Transverse colon (tissue), 4 donors: ENCODE measurements around the gene SNRNP25. TPM values are rescaled to one million over a fixed set of nuclear protein-coding genes. Genes with fewer than 3 reads are reported as not detected.

Experiments used
- DNase-seq: peaks from one replicate; pipeline ENCODE4 v3.0.0-alpha.2; 2019
- H3K27ac ChIP-seq, 4 donors: fragments of 200-600 bp; sonication (generic); 2 replicates each; pipeline ENCODE4 v1.5.1; 2016 to 2018; ENCODE audit warnings: inconsistent platforms in 4 of 4
- H3K27me3 ChIP-seq: fragments of 200-600 bp; sonication (generic); 2 replicates; pipeline ENCODE4 v1.5.1; 2017; ENCODE audit warnings: inconsistent platforms
- H3K36me3 ChIP-seq, 4 donors: fragments of 200-600 bp; sonication (generic); 2 replicates each; pipeline ENCODE4 v1.5.1; 2017 to 2019; ENCODE audit warnings: inconsistent platforms in 4 of 4
- H3K4me1 ChIP-seq, 4 donors: fragments of 200-600 bp; sonication (generic); 2 replicates each; pipeline ENCODE4 v1.5.1; 2017 to 2020; ENCODE audit warnings: inconsistent platforms in 4 of 4
- H3K4me3 ChIP-seq, 4 donors: fragments of 200-600 bp; sonication (generic); 1 replicate in 1 of 4; 2 replicates in 3 of 4; pipeline versions ENCODE4 v1.5.1 to v1.6.1; 2017 to 2019; ENCODE audit warnings: inconsistent platforms in 4 of 4
- H3K9me3 ChIP-seq, 2 donors: fragments of 200-600 bp; sonication (generic); 2 replicates each; pipeline ENCODE4 v1.5.1; 2017 to 2019; ENCODE audit warnings: inconsistent platforms in 2 of 2
- CTCF ChIP-seq, 5 experiments: fragments of 200-600 bp in 3 of 5; fragments of 450-650 bp in 2 of 5; sonication (generic) in 3 of 5; IDR thresholded peaks; 1 replicate in 2 of 5; 2 replicates in 3 of 5; pipeline ENCODE4 v1.5.1; 2016 to 2017; ENCODE audit warnings: antibody characterized with exemption in 5 of 5, inconsistent platforms in 3 of 5, mild to moderate bottlenecking in 2 of 5, moderate library complexity in 1 of 5
- EP300 ChIP-seq: sonication (generic); formaldehyde crosslinking; IDR thresholded peaks from one replicate; pipeline ENCODE4 v1.6.1; 2017; ENCODE audit warnings: antibody characterized with exemption, low read depth
- POLR2A ChIP-seq: fragments of 450-650 bp; IDR thresholded peaks from one replicate; pipeline ENCODE4 v1.6.1; 2016; ENCODE audit warnings: antibody characterized with exemption, mild to moderate bottlenecking, moderate library complexity
- POLR2AphosphoS5 ChIP-seq, 3 donors: sonication (generic); formaldehyde crosslinking; IDR thresholded peaks; one replicate each; pipeline ENCODE4 v1.6.1; 2016; ENCODE audit warnings: antibody characterized with exemption in 3 of 3
- WGBS, 2 donors: methylation state at CpG; one replicate each; pipeline ENCODE4 v1.1.5; 2018; ENCODE audit warnings: low coverage in 1 of 2; 5-methylcytosine and 5-hydroxymethylcytosine counted together
- in situ Hi-C, 4 donors: fragments of 200-750 bp; cut with MboI; loops; one replicate each; pipeline versions ENCODE4 v1.15.0 to v1.15.1; 2017; ENCODE audit warnings: low sequenced_read_pairs in 3 of 4, low pct_ligation_motif_present in 1 of 4, low pct_unique_long_range_greater_than_20kb in 1 of 4
- intact Hi-C: fragments of 100-400 bp; cut with DNase I; formaldehyde crosslinking; loops from one replicate; pipeline ENCODE4 v1.15.1; 2023; ENCODE audit warnings: low total_unique reads
- total RNA-seq, 4 donors: library from RNA; depleted of rRNA; stranded (reverse); fragments of >200 nt; gene quantifications; one replicate each; pipeline ENCODE4 v1.1.0, GENCODE V29; 2016

The SNRNP25 gene
- total RNA-seq, 4 donors from 2014 or later = 5.6 to 27.9 (median 20.2) TPM

GRCh38 chr16:65745-66144 is 12.1 kb downstream of the SNRNP25 start:
- TF ChIP-seq POLR2A (no peak), CTCF (IDR thresholded peaks at IDR 0.05) (peak; percentile 94 to 99 (median 97)), EP300 (no peak), POLR2AphosphoS5 (IDR thresholded peaks at IDR 0.05) (peak in 1 of 3 donors; percentile 33)
- DNase-seq = peak; percentile 86
- intact Hi-C loops (loop anchor here (2.0 kb wide), 1 partner anchor 31 kb away; no protein-coding TSS in a partner anchor), in situ Hi-C loops (no loop called here)
- Histone ChIP-seq H3K27ac (no peak overlapping the region), H3K9me3 (no peaks in the 10 kb centered on the region), H3K36me3 (no peaks in the 10 kb centered on the region), H3K4me1 (peaks cover 2 to 26% (median 3%) of the 10 kb centered on the region in 4 donors), H3K27me3 (no peaks in the 10 kb centered on the region), H3K4me3 (no peak overlapping the region)
- 17% methylated on average over 17 of the region's 17 CpGs; no CpG with 5 or more reads in 1 of the 2 donors for WGBS, 2 donors

- 85% methylated on average over 13 of the region's 13 CpGs; no CpG with 5 or more reads in 1 of the 2 donors for WGBS, 2 donors
- H3K9me3 ChIP-seq = no peaks in the 10 kb centered on the region
- intact Hi-C loops (loop anchor here (2.0 kb wide), 1 partner anchor 30 kb away; no protein-coding TSS in a partner anchor), in situ Hi-C loops (no loop called here)
- no peak overlapping the region for H3K4me3 ChIP-seq
- no peaks in the 10 kb centered on the region for H3K36me3 ChIP-seq
- no peak overlapping the region for H3K27ac ChIP-seq
- peaks cover 10 to 34% (median 10%) of the 10 kb centered on the region in 4 donors for H3K4me1 ChIP-seq
- no peak for DNase-seq
- no peaks in the 10 kb centered on the region for H3K27me3 ChIP-seq
- TF ChIP-seq CTCF (IDR thresholded peaks at IDR 0.05) = no peak
- no peak for TF ChIP-seq POLR2AphosphoS5 (IDR thresholded peaks at IDR 0.05)
- no peak for TF ChIP-seq EP300
- no peak for TF ChIP-seq POLR2A
Measured at GRCh38 chr16:66309-67182, 12.9 kb downstream of the SNRNP25 start.

GRCh38 chr16:67183-67791 is 13.7 kb downstream of the SNRNP25 start:
- peak overlapping the region in 2 of 4 donors; percentile 3 to 41 for H3K27ac ChIP-seq
- 69% methylated on average over 10 of the region's 10 CpGs; no CpG with 5 or more reads in 1 of the 2 donors for WGBS, 2 donors
- no peak for TF ChIP-seq EP300
- no peak for TF ChIP-seq POLR2A
- no peak for TF ChIP-seq POLR2AphosphoS5 (IDR thresholded peaks at IDR 0.05)
- H3K9me3 ChIP-seq = no peaks in the 10 kb centered on the region
- no peaks in the 10 kb centered on the region for H3K27me3 ChIP-seq
- intact Hi-C loops (loop anchor here (2.0 kb wide), 1 partner anchor 30 kb away; no protein-coding TSS in a partner anchor), in situ Hi-C loops (no loop called here)
- no peak overlapping the region for H3K4me3 ChIP-seq
- H3K4me1 ChIP-seq = peaks cover 10 to 38% (median 14%) of the 10 kb centered on the region in 4 donors
- no peak for DNase-seq
- H3K36me3 ChIP-seq = no peaks in the 10 kb centered on the region

- intact Hi-C loops = loop anchor here (2.0 kb wide), 1 partner anchor 29 kb away; no protein-coding TSS in a partner anchor
- Histone ChIP-seq H3K36me3 (no peaks in the 10 kb centered on the region), H3K4me3 (no peak overlapping the region), H3K9me3 (no peaks in the 10 kb centered on the region), H3K4me1 (peaks cover 15 to 44% (median 19%) of the 10 kb centered on the region in 4 donors), H3K27me3 (no peaks in the 10 kb centered on the region), H3K27ac (peak overlapping the region in 2 of 4 donors; percentile 12 to 41)
- in situ Hi-C loops = no loop called here
- no peak for DNase-seq
- WGBS, 2 donors = 81% methylated on average over 24 of the region's 27 CpGs; no CpG with 5 or more reads in 1 of the 2 donors
- no peak for TF ChIP-seq POLR2A
- TF ChIP-seq EP300 = no peak
- no peak for TF ChIP-seq CTCF (IDR thresholded peaks at IDR 0.05)
Measured at GRCh38 chr16:67884-68789, 14.5 kb downstream of the SNRNP25 start.
